RWPE2 (cell line): Measurements from ENCODE around the gene MCCC2.

ENCODE experiments used
- ATAC-seq: fragments of 200-7000 bp; cut with Tn5 transposase; 3 replicates; pipeline ENCODE4 v1.9.1; 2021; ENCODE audit warnings: low read depth
- DNase-seq: peaks from one replicate; pipeline ENCODE4 v3.0.0-alpha.2; 2020; ENCODE audit warnings: low spot score
- H3K27ac ChIP-seq: fragments of 450-650 bp; 2 replicates; pipeline ENCODE4 v1.5.1; 2017; ENCODE audit warnings: mild to moderate bottlenecking; ENCODE audit not compliant: poor library complexity, severe bottlenecking
- H3K27me3 ChIP-seq: fragments of 250-450 bp; sonication (Bioruptor Pico); 2 replicates; pipeline ENCODE4 v1.5.1; 2021; ENCODE audit warnings: mild to moderate bottlenecking, moderate library complexity; ENCODE audit not compliant: insufficient read depth, poor library complexity, severe bottlenecking
- H3K36me3 ChIP-seq: fragments of 250-450 bp; sonication (Bioruptor Pico); 2 replicates; pipeline ENCODE4 v1.5.1; 2020; ENCODE audit warnings: low read depth, mild to moderate bottlenecking, moderate library complexity
- H3K4me1 ChIP-seq: fragments of 250-450 bp; sonication (Bioruptor Pico); 2 replicates; pipeline ENCODE4 v1.5.1; 2021; ENCODE audit warnings: mild to moderate bottlenecking, moderate library complexity; ENCODE audit not compliant: insufficient read depth, poor library complexity, severe bottlenecking
- H3K4me3 ChIP-seq: fragments of 250-450 bp; sonication (Bioruptor Pico); 2 replicates; pipeline ENCODE4 v1.5.1; 2021; ENCODE audit warnings: mild to moderate bottlenecking, moderate library complexity; ENCODE audit not compliant: severe bottlenecking
- H3K9me3 ChIP-seq: fragments of 250-450 bp; sonication (Bioruptor Pico); 2 replicates; pipeline ENCODE4 v1.5.1; 2021; ENCODE audit warnings: mild to moderate bottlenecking, moderate library complexity; ENCODE audit not compliant: severe bottlenecking
- CTCF ChIP-seq: fragments of 450-650 bp; IDR thresholded peaks from one replicate; pipeline ENCODE4 v1.5.1; 2017; ENCODE audit warnings: mild to moderate bottlenecking, moderate library complexity; ENCODE audit not compliant: poor library complexity, severe bottlenecking

MCCC2 gene

DNA sequence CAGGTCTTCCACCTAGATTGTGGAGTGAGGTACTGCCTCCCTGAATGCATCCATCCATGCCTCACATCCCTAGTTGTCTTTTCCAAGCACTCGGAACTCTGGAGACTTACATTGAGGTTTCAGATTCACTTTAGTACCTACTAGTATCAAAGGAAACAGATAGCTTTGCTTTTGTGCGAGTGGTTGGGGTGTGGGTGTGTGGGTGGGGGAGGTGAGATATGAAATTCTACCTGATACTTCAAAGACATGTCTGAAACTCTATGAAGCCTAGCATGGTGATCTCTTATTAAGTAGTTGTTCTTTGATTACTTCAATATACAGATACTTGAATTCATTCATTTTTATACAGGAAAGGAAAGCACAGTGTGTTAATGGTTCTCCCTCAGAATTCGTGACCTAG is 64.4 kb downstream of the MCCC2 start:
- Histone ChIP-seq H3K9me3 (no peaks in the 10 kb centered on the region), H3K4me1 (no peaks in the 10 kb centered on the region), H3K27ac (no peak overlapping the region), H3K4me3 (no peak overlapping the region), H3K36me3 (peaks cover 38% of the 10 kb centered on the region), H3K27me3 (no peaks in the 10 kb centered on the region)
- TF ChIP-seq CTCF = no peak
- ATAC-seq (no peak), DNase-seq (no peak)

GRCh38 chr5:71652349-71652748 is 65.2 kb downstream of the MCCC2 start:
- Histone ChIP-seq H3K27me3 (no peaks in the 10 kb centered on the region), H3K36me3 (peaks cover 38% of the 10 kb centered on the region), H3K4me3 (no peak overlapping the region), H3K9me3 (no peaks in the 10 kb centered on the region), H3K4me1 (no peaks in the 10 kb centered on the region), H3K27ac (no peak overlapping the region)
- ATAC-seq (no peak), DNase-seq (no peak)
- no peak for TF ChIP-seq CTCF

DNA sequence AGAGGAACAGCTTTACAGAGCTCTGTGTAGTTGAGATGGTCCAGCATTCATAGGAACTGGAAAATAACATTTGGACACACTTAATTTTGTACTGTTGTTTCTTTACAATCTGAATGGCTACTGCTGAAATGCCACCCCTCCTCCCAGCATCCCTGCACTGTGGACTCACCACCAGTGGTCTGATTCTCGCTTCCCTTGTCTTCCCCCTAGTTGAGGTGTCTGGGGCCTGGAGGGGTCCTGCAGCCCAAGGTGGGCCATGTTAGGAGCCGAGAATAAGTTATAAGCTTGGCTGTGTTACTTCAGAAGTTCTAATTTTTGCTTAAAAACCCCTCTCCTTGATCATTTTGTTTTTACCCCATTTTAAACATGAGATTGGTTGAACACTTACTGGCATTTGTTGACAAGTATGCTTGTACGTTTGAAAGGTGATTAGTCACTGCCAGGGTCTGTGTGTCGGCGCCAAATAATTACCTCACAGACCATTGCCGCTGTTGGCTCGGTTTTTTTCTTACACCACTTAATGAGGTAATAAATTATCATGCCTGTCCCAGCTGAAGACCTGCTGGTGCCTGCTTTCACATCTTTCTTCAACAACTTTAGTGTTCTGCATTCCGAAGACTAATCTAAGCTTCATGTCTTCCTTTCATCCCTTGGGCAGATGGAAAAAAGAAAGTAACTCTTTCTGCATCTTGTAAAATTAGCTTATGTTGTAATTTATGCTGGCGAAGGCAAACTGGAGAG is 65.8 kb downstream of the MCCC2 start:
- H3K4me1 ChIP-seq = no peaks in the 10 kb centered on the region
- H3K4me3 ChIP-seq = no peak overlapping the region
- no peak for TF ChIP-seq CTCF
- DNase-seq (no peak), ATAC-seq (no peak)
- H3K27ac ChIP-seq = no peak overlapping the region
- no peaks in the 10 kb centered on the region for H3K27me3 ChIP-seq
- no peaks in the 10 kb centered on the region for H3K9me3 ChIP-seq
- H3K36me3 ChIP-seq = peaks cover 38% of the 10 kb centered on the region

DNA sequence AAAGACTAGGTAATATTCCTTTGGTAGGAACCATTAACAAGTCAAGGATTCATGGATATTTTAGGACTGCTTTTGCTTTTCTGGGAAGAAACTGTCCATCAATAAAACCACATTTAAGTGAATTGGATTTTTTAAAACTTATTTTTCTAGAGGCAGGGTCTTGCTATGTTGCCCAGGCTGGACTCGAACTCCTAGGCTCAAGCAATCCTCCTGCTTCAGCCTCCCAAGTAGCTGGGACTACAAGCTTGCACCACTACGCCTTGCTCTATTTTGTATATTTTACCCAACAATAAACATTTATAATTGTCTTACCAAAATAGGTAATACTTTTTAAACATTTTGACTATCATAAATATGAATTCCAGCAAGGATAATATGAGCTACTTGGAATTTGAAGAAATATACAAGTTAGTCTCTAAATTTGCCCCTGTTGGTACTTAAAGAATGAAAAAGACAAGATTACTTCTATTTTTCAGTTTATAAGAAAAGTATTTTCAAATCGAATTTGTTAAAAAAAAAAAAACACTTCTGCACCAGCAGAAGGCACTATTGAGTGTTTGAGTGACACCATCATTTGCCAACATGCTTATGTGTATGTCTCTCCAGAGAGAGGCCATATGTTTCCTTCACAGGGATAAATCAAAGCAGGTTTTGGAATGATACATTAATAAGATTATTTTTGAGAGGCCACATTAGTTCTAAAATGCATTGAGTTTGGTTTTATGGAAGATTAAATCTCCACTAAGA is 71.9 kb downstream of the MCCC2 start:
- no peaks in the 10 kb centered on the region for H3K9me3 ChIP-seq
- H3K4me1 ChIP-seq = no peaks in the 10 kb centered on the region
- H3K27me3 ChIP-seq = no peaks in the 10 kb centered on the region
- no peak overlapping the region for H3K4me3 ChIP-seq
- ATAC-seq = no peak
- peak; percentile 24 for TF ChIP-seq CTCF
- H3K27ac ChIP-seq = no peak overlapping the region
- H3K36me3 ChIP-seq = no peaks in the 10 kb centered on the region; the same call in 1 of the 2 replicates
- DNase-seq = no peak

GRCh38 chr5:71662381-71662780 is 75.2 kb downstream of the MCCC2 start:
- H3K36me3 ChIP-seq = no peaks in the 10 kb centered on the region
- H3K27me3 ChIP-seq = no peaks in the 10 kb centered on the region
- ATAC-seq (no peak), DNase-seq (no peak)
- no peak for TF ChIP-seq CTCF
- no peaks in the 10 kb centered on the region for H3K9me3 ChIP-seq
- no peaks in the 10 kb centered on the region for H3K4me1 ChIP-seq
- no peak overlapping the region for H3K4me3 ChIP-seq
- no peak overlapping the region for H3K27ac ChIP-seq
